HepG2 (cell line): ENCODE data around the gene TPR. TPM values are rescaled to one million over a fixed set of nuclear protein-coding genes. Genes with fewer than 3 reads are reported as not detected.

Experiments used
- ATF1 ChIP-seq: IDR thresholded peaks from 2 replicates; pipeline ENCODE4 v1.6.1; 2016; ENCODE audit warnings: mild to moderate bottlenecking, control low read depth
- ATF4 ChIP-seq, 2 experiments: fragments of 450-650 bp in 1 of 2; sonication (generic) in 1 of 2; formaldehyde crosslinking; IDR thresholded peaks; 2 replicates each; pipeline versions ENCODE4 v1.5.0 to v1.8.0; 2020 to 2022; ENCODE audit warnings: mild to moderate bottlenecking in 1 of 2, missing genetic modification reagents in 1 of 2
- ATF7 ChIP-seq, 2 experiments: fragments of 450-650 bp in 1 of 2; sonication (generic) in 1 of 2; formaldehyde crosslinking in 1 of 2; IDR thresholded peaks; 2 replicates each; pipeline versions ENCODE4 v1.4.0 to v1.6.1; 2016 to 2020; ENCODE audit warnings: antibody characterized with exemption in 1 of 2, mild to moderate bottlenecking in 1 of 2, missing genetic modification reagents in 1 of 2
- CREB1 ChIP-seq, 2 experiments: fragments of 450-650 bp in 1 of 2; IDR thresholded peaks; 2 replicates each; pipeline ENCODE4 v1.6.1; 2016 to 2017; ENCODE audit warnings: control low read depth in 1 of 2, mild to moderate bottlenecking in 1 of 2, missing compliant biosample characterization in 1 of 2, missing genetic modification characterization in 1 of 2
- DNMT1 ChIP-seq: sonication (generic); formaldehyde crosslinking; IDR thresholded peaks from 2 replicates; pipeline ENCODE4 v1.5.1; 2020; ENCODE audit warnings: mild to moderate bottlenecking, missing genetic modification reagents
- DNMT3B ChIP-seq: conservative IDR thresholded peaks from 2 replicates; pipeline ENCODE4 v1.6.1; 2016; ENCODE audit warnings: missing biosample characterization, control low read depth
- NR2F6 ChIP-seq, 2 experiments: IDR thresholded peaks; 2 replicates each; pipeline ENCODE4 v1.6.1; 2016; ENCODE audit warnings: antibody characterized with exemption in 1 of 2, mild to moderate bottlenecking in 1 of 2
- ZNF569 ChIP-seq: sonication (generic); formaldehyde crosslinking; IDR thresholded peaks from 2 replicates; pipeline ENCODE4 v1.5.0; 2020; ENCODE audit warnings: mild to moderate bottlenecking, missing genetic modification reagents, moderate library complexity, borderline replicate concordance
- ZNF670 ChIP-seq: sonication (generic); formaldehyde crosslinking; IDR thresholded peaks from 2 replicates; pipeline ENCODE4 v1.8.0; 2022; ENCODE audit warnings: mild to moderate bottlenecking, missing genetic modification reagents, borderline replicate concordance
- ZNF724P ChIP-seq: sonication (generic); formaldehyde crosslinking; IDR thresholded peaks from 2 replicates; pipeline ENCODE4 v1.8.0; 2022; ENCODE audit warnings: missing genetic modification reagents, borderline replicate concordance
- ZNF740 ChIP-seq: sonication (generic); formaldehyde crosslinking; IDR thresholded peaks from 2 replicates; pipeline ENCODE4 v1.4.0; 2020; ENCODE audit warnings: missing genetic modification reagents
- polyA plus RNA-seq, 8 experiments: library from polyadenylated mRNA; depleted of rRNA in 3 of 8; stranded (reverse) in 7 of 8; unstranded in 1 of 8; fragments of >200 nt; fragmentation: Illumina TruSeq in 4 of 8; extraction: Trizol in 4 of 8; gene quantifications; 2 replicates each; pipeline versions ENCODE4 v1.2.1 to v1.2.3, GENCODE V29; 2011 to 2016; ENCODE audit warnings: low read depth in 4 of 8, missing spikeins in 1 of 8, mixed read lengths in 1 of 8; ENCODE audit not compliant: insufficient read depth in 1 of 8
- total RNA-seq, 5 experiments: library from RNA; depleted of rRNA; stranded (reverse); fragments of >200 nt; fragmentation: Illumina TruSeq; extraction: Trizol; gene quantifications; 2 replicates each; pipeline ENCODE4 v1.2.3, GENCODE V29; 2016; ENCODE audit warnings: low read depth in 1 of 5

TPR gene
- total and polyA plus RNA-seq, 2 of the 13 experiments (the other 11 are each of a cell fraction or from before 2014, with no cell fraction given) = 78.9 to 81.7 TPM

- TF ChIP-seq ATF4 (CRISPR knock-in tag; IDR thresholded peaks at IDR 0.05) (0 out of 4 replicates have a peak, but pooled peaks of 1 of the 2 experiments have one; percentile 43), ZNF724P (CRISPR knock-in tag) (no peak), ZNF569 (CRISPR knock-in tag) (0 out of 2 replicates have a peak, but pooled peaks have one; percentile 17), DNMT1 (0 out of 2 replicates have a peak, but pooled peaks have one; percentile 3), DNMT3B (CRISPR knock-in tag) (0 out of 2 replicates have a peak, but pooled peaks have one; percentile 61), CREB1 (IDR thresholded peaks at IDR 0.05) (no peak), CREB1 (CRISPR knock-in tag; IDR thresholded peaks at IDR 0.05) (peak; percentile 72), NR2F6 (IDR thresholded peaks at IDR 0.05) (no peak), NR2F6 (CRISPR knock-in tag; IDR thresholded peaks at IDR 0.05) (no peak), ATF7 (IDR thresholded peaks at IDR 0.05) (no peak), ATF7 (CRISPR knock-in tag; IDR thresholded peaks at IDR 0.05) (no peak), ATF1 (CRISPR knock-in tag) (peak; percentile 84), ZNF740 (0 out of 2 replicates have a peak, but pooled peaks have one; percentile 0), ZNF670 (peak; percentile 0; the same call in 1 of the 2 replicates)
Measured at GRCh38 chr1:186375929-186376319, 871 bp upstream of the TPR start (continued).
